GM21576 (cell line): ENCODE measurements around the gene ACADSB.

Experiments
- ATAC-seq: cut with Tn5 transposase; IDR thresholded peaks from one replicate; pipeline ENCODE4 v1.9.1; 2021; ENCODE audit warnings: mild to moderate bottlenecking, moderate library complexity; ENCODE audit not compliant: unreplicated experiment

Gene ACADSB

DNA sequence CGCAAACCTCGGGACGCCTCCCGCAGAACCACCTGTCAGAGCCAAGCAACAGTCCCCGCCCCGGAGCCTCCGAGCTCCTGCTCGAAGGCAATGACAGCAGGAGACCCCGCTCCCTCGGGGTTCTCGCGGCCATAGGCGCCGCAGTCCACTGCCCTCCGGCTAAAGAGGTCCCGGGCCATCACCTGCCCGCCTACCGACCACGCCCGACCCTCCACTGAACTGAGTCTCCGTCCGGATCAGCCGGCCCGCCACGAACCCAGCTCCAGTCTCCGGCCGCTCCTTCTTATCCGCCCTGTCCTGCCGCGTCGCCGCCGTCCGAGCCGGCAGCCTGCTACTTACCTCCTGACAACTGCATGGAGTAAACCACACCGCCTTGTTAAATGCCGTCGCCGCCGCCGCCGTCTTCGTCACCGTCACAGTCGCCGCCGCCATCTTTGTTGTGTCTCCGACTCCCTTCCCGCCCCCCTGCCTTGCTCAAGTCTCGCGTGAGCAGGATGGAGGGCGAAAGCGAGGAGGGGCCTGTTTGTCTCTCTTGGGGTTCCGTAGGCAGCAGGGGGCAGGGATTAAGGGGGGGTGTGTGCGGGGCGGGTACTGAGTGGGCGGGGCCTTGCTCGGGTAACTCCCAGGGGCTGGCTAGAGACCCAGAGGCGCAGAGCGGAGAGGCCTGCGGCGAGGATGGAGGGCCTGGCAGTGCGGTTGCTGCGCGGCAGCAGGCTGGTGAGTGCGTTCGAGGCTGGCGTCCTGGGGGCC, at the start of gene ACADSB, which contains the start of gene IKZF5:
TSS of gene ACADSB (plus strand) at position 652 of the 750 bp plus-strand sequence. CDS start at position 676, 24 bp downstream.
TSS of gene IKZF5 (minus strand) at position 441 of the 750 bp plus-strand sequence. CDS start 10,170 bp downstream, outside the sequence.
- peak; percentile 85 for ATAC-seq

- ATAC-seq: no peak
Measured at GRCh38 chr10:122962405-122962804, 46.4 kb upstream of the ACADSB start.

DNA sequence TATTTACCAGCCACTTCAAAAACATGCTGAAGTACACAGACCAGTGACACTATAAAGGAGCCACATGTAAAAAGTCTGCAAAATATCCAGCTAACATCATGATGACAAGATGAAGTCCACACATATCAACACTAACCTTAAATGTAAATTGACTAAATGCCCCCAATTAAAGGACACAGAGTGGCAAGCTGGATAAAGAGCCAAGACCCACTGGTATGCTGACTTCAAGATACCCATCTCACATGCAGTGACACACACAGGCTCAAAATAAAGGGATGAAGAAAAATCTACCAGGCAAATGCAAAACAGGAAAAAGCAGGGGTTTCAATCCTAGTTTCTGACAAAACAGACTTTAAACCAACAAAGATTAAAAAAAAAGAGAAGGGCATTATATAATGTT, 41.9 kb upstream of the ACADSB start:
- no peak for ATAC-seq

GRCh38 chr10:122968698-122969097, 40.1 kb upstream of the ACADSB start:
- ATAC-seq: no peak

DNA sequence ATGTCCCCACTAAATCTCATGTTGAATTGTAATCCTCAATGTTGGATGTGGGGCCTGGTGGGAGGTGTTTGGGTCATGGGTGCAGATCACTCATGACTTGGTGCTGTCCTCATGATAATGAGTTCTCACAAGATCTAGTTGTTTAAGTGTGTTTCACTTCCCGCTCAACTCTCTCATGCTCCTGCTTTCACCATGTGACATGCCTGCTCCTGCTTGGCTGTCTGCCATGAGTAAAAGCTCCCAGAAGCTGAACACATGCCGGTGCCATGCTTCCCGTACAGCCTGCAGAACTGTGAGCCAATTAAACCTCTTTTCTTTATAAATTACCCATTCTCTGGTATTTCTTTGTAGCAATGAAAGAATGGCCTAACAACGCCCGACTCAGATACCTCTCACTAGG, 34.8 kb upstream of the ACADSB start:
- no peak for ATAC-seq

DNA sequence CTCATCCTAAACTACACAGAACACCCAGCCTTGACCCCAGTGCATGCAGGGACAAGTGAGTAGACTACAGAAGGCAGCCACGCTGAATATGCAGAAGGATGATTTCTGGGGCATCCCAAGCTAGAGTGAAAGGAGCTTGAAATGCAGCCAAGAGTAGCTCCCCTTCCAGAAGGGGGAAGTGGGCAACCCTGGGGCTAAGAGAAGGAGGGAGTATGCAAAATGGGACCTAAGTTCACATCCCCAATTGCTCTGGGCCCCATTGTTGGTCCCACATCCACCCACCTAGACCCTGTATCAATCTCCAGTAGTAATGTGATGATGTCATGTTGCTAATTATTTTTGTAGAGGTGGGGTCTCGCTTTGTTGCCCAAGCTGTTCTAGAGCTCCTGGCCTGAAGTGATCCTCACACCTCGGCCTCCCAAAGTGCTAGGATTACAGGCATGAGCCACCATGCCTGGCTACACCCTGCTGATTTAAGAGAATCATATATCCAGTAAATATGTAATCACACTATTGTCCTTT, 34.2 kb upstream of the ACADSB start:
- no peak for ATAC-seq

- ATAC-seq: peak; percentile 97
Measured at GRCh38 chr10:122980209-122981065, 28.4 kb upstream of the ACADSB start, which contains the start of gene PSTK. PSTK (plus strand) TSS chr10:122980401; CDS start chr10:122980480, 79 bp downstream.

GRCh38 chr10:122981066-122981464, 27.7 kb upstream of the ACADSB start:
- no peak for ATAC-seq

- no peak for ATAC-seq
Measured at GRCh38 chr10:122983898-122984297, 24.9 kb upstream of the ACADSB start.

DNA sequence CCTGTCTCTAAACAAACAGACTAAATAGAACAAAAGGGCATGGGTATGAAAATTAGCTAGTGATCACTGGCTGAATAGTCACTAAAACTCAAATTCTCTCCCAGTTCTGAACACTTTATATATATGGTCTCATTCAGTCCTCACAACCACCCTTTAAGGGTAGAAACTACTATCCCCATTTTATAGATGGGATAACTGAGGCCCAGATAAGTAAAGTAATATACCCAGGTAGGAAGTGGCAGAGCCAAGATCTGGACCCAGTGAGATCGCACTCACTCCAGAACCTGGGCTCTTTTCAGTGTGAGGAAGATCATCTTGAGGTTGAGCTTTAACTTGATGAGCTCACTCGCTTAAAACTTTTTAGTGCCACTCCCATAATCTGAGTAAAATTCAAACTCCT, 24.1 kb upstream of the ACADSB start:
- no peak for ATAC-seq

DNA sequence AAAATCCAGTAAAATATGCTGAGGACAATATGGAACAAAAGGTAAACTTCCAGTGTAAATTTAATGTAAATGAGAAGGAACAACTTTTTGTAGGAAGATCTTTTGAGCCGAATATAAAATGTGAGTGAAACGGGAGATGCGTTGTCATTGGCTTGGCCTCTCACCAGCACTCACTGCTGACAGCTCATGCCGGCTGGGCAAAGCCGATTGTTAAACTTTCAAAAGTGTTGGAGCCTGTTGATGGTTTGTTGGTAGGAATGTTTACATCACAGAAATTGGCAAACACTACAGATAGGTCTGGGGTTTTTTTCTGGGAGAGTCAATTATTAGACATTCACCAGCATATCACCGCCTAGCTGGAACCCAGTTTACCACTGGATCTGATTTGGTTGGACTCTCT, 22.5 kb upstream of the ACADSB start:
- ATAC-seq: no peak

GRCh38 chr10:122988501-122988900, 20.3 kb upstream of the ACADSB start:
- no peak for ATAC-seq

DNA sequence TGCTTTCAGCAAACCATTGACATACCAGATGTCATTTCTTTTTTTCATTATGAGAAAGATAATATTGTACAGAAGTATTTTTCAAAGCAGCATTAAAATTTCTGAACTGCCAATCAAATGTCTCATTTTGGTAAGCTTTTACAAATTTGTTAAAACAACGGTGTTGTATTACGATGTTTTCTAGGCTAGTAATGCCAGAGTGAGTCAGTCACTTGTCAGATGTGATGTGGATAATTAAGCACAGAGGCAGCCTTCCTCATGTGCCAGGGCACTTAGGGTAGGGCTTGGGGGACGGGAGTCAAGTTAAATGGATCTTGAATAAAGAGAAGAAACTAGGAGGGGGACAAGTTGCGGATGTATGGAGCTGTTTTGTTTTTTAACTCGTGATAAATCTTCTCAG, 18.5 kb upstream of the ACADSB start:
- no peak for ATAC-seq

- ATAC-seq: no peak
Measured at GRCh38 chr10:122992031-122992585, 16.7 kb upstream of the ACADSB start.

DNA sequence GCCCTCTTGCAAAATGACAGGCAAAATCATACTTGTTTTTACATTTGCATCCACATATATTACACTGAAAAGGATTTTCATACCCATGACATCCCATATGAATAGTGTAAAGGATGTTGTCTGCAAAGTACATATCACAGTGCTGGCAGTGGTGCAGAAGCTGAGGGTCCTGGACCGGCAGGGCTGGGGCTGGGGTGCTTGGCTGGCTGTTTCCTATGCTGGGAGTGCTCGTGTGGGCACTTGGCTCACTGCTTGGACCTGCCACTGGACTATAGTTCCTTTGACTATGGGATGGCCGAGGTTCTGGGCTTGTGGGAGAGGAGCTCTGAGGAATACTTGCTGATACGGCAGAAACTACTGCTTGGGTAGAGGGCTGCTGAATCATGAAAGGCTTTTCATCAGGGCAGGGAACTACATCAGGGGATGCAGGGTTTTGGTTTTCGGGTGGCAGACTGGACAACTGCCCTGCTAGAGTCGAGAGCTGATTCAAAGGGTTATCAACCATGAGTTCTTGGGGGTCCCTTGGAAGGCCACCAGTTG, 14.9 kb upstream of the ACADSB start:
- ATAC-seq: no peak

- ATAC-seq: no peak
Measured at GRCh38 chr10:122995936-122996335, 12.9 kb upstream of the ACADSB start.

DNA sequence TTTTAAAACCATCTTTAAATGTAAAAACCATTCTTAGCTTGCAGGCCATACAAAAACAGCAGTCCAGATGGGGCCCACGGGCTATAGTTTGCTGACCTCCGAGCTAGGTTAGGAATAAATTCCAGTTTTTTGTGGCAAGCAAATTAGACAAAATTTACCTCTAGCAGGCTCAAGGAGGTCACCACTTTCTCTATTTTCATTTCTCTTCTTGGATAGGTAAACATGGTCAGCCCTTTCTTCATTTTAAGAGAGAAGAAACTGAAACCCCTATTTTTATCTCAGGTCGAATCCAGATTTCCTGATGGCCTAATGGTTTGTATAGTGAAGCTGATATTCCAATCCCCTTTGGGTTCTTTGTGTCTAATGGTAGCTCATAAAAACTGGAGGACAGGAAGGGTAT, 10.9 kb upstream of the ACADSB start:
- peak; percentile 54 for ATAC-seq

DNA sequence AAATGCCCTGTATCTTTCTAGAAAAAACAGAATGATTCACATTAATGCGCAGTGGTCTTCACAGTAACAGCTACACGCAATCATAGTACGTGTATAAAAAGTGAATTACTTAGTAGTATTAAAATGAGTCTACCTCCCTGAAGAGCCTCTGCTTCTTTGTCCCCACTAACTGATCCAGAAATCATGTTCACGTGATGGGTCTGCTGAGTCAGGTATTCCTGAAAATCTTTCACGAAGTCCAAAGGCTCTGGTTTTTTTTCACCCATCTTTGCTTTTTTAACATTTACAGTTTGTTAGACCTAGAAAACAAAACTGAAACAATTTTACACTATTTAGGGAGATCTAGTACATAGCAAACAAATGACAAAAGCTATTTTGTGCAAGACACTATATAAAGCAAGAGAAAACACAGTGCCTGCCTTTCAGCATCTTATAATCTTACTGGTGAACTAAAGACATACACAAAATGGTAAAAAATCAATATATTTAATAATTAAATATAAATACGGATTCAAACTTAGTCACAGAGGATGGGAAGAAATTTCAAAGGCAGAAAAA, 10.4 kb upstream of the ACADSB start:
- peak; percentile 41 for ATAC-seq

DNA sequence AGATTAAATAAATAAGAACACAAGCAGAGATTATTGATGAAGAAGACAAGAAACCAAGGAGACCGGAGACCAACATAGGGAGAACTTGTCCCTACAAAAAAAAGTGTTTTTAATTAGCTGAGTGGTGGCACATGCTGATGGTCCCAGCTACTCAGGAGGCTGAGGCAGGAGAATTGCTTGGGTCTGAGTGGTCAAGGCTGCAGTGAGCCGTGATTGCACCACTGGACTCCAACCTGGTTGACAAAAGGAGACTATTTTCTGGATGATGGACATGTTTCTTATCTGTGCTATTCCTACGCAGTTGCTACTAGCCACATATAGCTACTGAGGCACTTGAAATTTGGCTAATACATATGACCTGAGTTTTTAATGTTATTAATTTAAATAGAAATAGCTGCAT, 9.9 kb upstream of the ACADSB start:
- ATAC-seq: no peak

DNA sequence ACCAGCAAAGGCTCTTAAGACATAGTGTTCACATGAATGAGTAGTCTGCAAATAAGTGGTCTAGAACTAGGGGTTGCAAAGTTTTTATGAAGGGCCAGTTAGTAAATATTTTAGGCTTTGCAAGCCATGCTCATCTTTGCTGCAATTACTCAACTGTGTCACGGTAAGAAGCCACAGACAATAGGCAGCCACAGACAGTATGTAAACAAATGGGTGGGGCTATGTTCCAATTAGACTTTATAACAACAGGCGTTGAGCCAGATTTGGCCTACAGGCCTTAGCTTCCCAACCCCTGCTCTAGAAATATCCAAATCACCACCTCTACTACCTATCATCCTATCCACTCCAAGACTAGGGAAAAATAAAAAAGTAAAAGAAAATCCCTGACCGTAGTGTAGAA, 9.5 kb upstream of the ACADSB start:
- peak; percentile 43 for ATAC-seq

- no peak for ATAC-seq
Measured at GRCh38 chr10:123000155-123000554, 8.7 kb upstream of the ACADSB start.
